H1 (cell line): Measurements from ENCODE around the gene DFFB. TPM values are rescaled to one million over a fixed set of nuclear protein-coding genes. Genes with fewer than 3 reads are reported as not detected.

ENCODE experiments used
- CTCF ChIA-PET: fragments of 300-600 bp; sonication (Branson Sonifier 250); formaldehyde crosslinking; loops from one replicate; lab custom pipeline; 2021; ENCODE audit not compliant: partially characterized antibody; lab: Charles Lee
- POLR2A ChIA-PET: fragments of 300-600 bp; sonication (Branson Sonifier 250); formaldehyde crosslinking; loops from one replicate; lab custom pipeline; 2021; ENCODE audit warnings: inconsistent platforms; ENCODE audit not compliant: partially characterized antibody; lab: Charles Lee
- DNase-seq, 2 experiments: peaks; one replicate each; pipeline versions ENCODE4 v3.0.0 to v3.0.0-alpha.2; 2010 to 2022; ENCODE audit warnings: low spot score in 2 of 2, low read depth in 1 of 2, mixed read lengths in 1 of 2
- FAIRE-seq: peaks from 2 replicates; lab custom pipeline; 2011; peaks lifted over from hg19 to GRCh38; lab: Jason Lieb, UNC
- H2AFZ ChIP-seq: 2 replicates; pipeline ENCODE4 v1.8.1; 2012; ENCODE audit warnings: low read length, inconsistent platforms
- H2AK5ac ChIP-seq: 2 replicates; pipeline ENCODE4 v1.6.1; 2013; ENCODE audit warnings: low read depth, low read length
- H2BK120ac ChIP-seq: replicated peaks from 2 replicates; pipeline ENCODE3; 2013; ENCODE audit warnings: low read depth, low read length, inconsistent platforms
- H2BK12ac ChIP-seq: 2 replicates; pipeline ENCODE4 v1.6.1; 2013; ENCODE audit warnings: low read depth, low read length
- H2BK15ac ChIP-seq: 2 replicates; pipeline ENCODE4 v1.6.1; 2013; ENCODE audit warnings: low read length
- H2BK20ac ChIP-seq: 2 replicates; pipeline ENCODE4 v1.6.1; 2013; ENCODE audit warnings: low read length
- H2BK5ac ChIP-seq: 2 replicates; pipeline ENCODE4 v1.6.1; 2013; ENCODE audit warnings: low read depth, low read length
- H3K14ac ChIP-seq: 2 replicates; pipeline ENCODE4 v1.6.1; 2013; ENCODE audit warnings: inconsistent platforms; ENCODE audit not compliant: insufficient read length
- H3K18ac ChIP-seq: 2 replicates; pipeline ENCODE4 v1.6.1; 2013; ENCODE audit warnings: low read length; ENCODE audit errors: extremely low read depth
- H3K23ac ChIP-seq: 2 replicates; pipeline ENCODE4 v1.6.1; 2013; ENCODE audit warnings: inconsistent platforms; ENCODE audit not compliant: insufficient read length
- H3K23me2 ChIP-seq: 2 replicates; pipeline ENCODE4 v1.6.1; 2013; ENCODE audit warnings: low read depth, low read length
- H3K27ac ChIP-seq: 2 replicates; pipeline ENCODE4 v1.6.1; 2011; ENCODE audit warnings: low read depth, low read length, inconsistent platforms
- H3K27me3 ChIP-seq, 4 experiments: replicated peaks in 1 of 4; 1 replicate in 1 of 4; 2 replicates in 3 of 4; pipeline versions ENCODE4 v1.6.1 to v1.8.1; 2011 to 2013; ENCODE audit warnings: low read length in 3 of 4, mild to moderate bottlenecking in 3 of 4, inconsistent platforms in 2 of 4, mixed read lengths in 2 of 4, moderate library complexity in 1 of 4; ENCODE audit not compliant: control insufficient read depth in 3 of 4, insufficient read depth in 3 of 4; ENCODE audit errors: extremely low read depth in 1 of 4
- H3K36me3 ChIP-seq, 4 experiments: 2 replicates each; pipeline versions ENCODE4 v1.6.1 to v1.8.1; 2011 to 2013; ENCODE audit warnings: mild to moderate bottlenecking in 4 of 4, low read length in 3 of 4, moderate library complexity in 2 of 4, control low read depth in 1 of 4, inconsistent platforms in 1 of 4; ENCODE audit not compliant: insufficient read depth in 4 of 4, control insufficient read depth in 2 of 4
- H3K4ac ChIP-seq: replicated peaks from 2 replicates; pipeline ENCODE3; 2013; ENCODE audit warnings: low read length, low read depth, mixed read lengths, inconsistent platforms; ENCODE audit not compliant: insufficient read length
- H3K4me1 ChIP-seq, 4 experiments: replicated peaks in 1 of 4; 1 replicate in 1 of 4; 2 replicates in 3 of 4; pipeline versions ENCODE4 v1.6.1 to v1.8.1; 2011 to 2013; ENCODE audit warnings: low read length in 3 of 4, inconsistent platforms in 2 of 4, mixed read lengths in 1 of 4; ENCODE audit not compliant: insufficient read depth in 4 of 4, control insufficient read depth in 3 of 4
- H3K4me2 ChIP-seq, 2 experiments: 2 replicates each; pipeline versions ENCODE4 v1.6.1 to v1.8.1; 2011 to 2013; ENCODE audit warnings: low read depth in 2 of 2, low read length in 2 of 2, control low read depth in 1 of 2, inconsistent platforms in 1 of 2, mild to moderate bottlenecking in 1 of 2; ENCODE audit not compliant: insufficient read depth in 1 of 2
- H3K4me3 ChIP-seq, 4 experiments: fragments of 200-600, 300-600 bp in 1 of 4; sonication (generic), shearing (Covaris generic), sonication (Bioruptor Twin) in 1 of 4; 2 replicates each; pipeline versions ENCODE4 v1.5.1 to v1.8.1; 2011 to 2016; ENCODE audit warnings: low read length in 4 of 4, low read depth in 3 of 4, control low read depth in 2 of 4, inconsistent platforms in 2 of 4, mild to moderate bottlenecking in 2 of 4, mixed read lengths in 1 of 4, moderate library complexity in 1 of 4; ENCODE audit not compliant: insufficient read depth in 2 of 4; ENCODE audit errors: extremely low read depth in 1 of 4
- H3K56ac ChIP-seq: replicated peaks from 2 replicates; pipeline ENCODE3; 2013; ENCODE audit warnings: low read depth, mild to moderate bottlenecking, mixed read lengths, low read length, inconsistent platforms; ENCODE audit not compliant: insufficient read length
- H3K79me1 ChIP-seq: 2 replicates; pipeline ENCODE4 v1.6.1; 2013; ENCODE audit warnings: low read depth, low read length, control low read depth
- H3K79me2 ChIP-seq, 2 experiments: 2 replicates each; pipeline versions ENCODE4 v1.6.1 to v1.8.1; 2012 to 2013; ENCODE audit warnings: low read length in 2 of 2, mild to moderate bottlenecking in 2 of 2, inconsistent platforms in 1 of 2; ENCODE audit not compliant: insufficient read depth in 2 of 2, control insufficient read depth in 1 of 2
- H3K9ac ChIP-seq, 4 experiments: replicated peaks in 1 of 4; 1 replicate in 1 of 4; 2 replicates in 3 of 4; pipeline versions ENCODE4 v1.6.1 to v1.8.1; 2011 to 2013; ENCODE audit warnings: low read depth in 3 of 4, low read length in 3 of 4, control low read depth in 2 of 4, mild to moderate bottlenecking in 2 of 4, moderate library complexity in 2 of 4, inconsistent platforms in 1 of 4; ENCODE audit errors: extremely low read depth in 1 of 4
- H3K9me3 ChIP-seq, 2 experiments: 2 replicates each; pipeline versions ENCODE4 v1.6.1 to v1.8.1; 2012 to 2013; ENCODE audit warnings: mild to moderate bottlenecking in 2 of 2, moderate library complexity in 2 of 2, control low read depth in 1 of 2, inconsistent platforms in 1 of 2, low read depth in 1 of 2, low read length in 1 of 2, mixed read lengths in 1 of 2; ENCODE audit not compliant: insufficient read depth in 2 of 2
- H4K20me1 ChIP-seq, 2 experiments: replicated peaks in 1 of 2; 2 replicates each; pipeline versions ENCODE3 to v1.8.1; 2011 to 2013; ENCODE audit warnings: inconsistent platforms in 2 of 2, low read length in 2 of 2, mild to moderate bottlenecking in 1 of 2; ENCODE audit not compliant: insufficient read depth in 2 of 2, control insufficient read depth in 1 of 2
- H4K5ac ChIP-seq: 2 replicates; pipeline ENCODE4 v1.6.1; 2013; ENCODE audit warnings: low read length, low read depth, mixed read lengths, inconsistent platforms; ENCODE audit not compliant: insufficient read length
- H4K8ac ChIP-seq: 2 replicates; pipeline ENCODE4 v1.8.0; 2013; ENCODE audit warnings: mild to moderate bottlenecking, moderate library complexity, low read length, inconsistent platforms; ENCODE audit not compliant: insufficient read depth; ENCODE audit errors: extremely low read depth
- H4K91ac ChIP-seq: replicated peaks from 2 replicates; pipeline ENCODE3; 2013; ENCODE audit warnings: low read length, mixed read lengths, inconsistent platforms; ENCODE audit not compliant: insufficient read length
- NRF1 ChIP-seq: IDR thresholded peaks from 2 replicates; pipeline ENCODE4 v1.6.1; 2011; ENCODE audit warnings: mild to moderate bottlenecking, low read depth, low read length, improper control_type of control experiment
- RAD21 ChIP-seq, 2 experiments: IDR thresholded peaks in 1 of 2; conservative IDR thresholded peaks in 1 of 2; 2 replicates each; pipeline ENCODE4 v1.6.1; 2011; ENCODE audit warnings: low read depth in 2 of 2, low read length in 2 of 2, improper control_type of control experiment in 1 of 2, inconsistent platforms in 1 of 2, mild to moderate bottlenecking in 1 of 2, moderate library complexity in 1 of 2
- RFX5 ChIP-seq: IDR thresholded peaks from 2 replicates; pipeline ENCODE4 v1.6.1; 2011; ENCODE audit warnings: low read depth, low read length, improper control_type of control experiment, borderline replicate concordance
- SP4 ChIP-seq: IDR thresholded peaks from 2 replicates; pipeline ENCODE4 v1.6.1; 2012; ENCODE audit warnings: low read length, inconsistent platforms
- SRF ChIP-seq: IDR thresholded peaks from 2 replicates; pipeline ENCODE4 v1.6.1; 2011; ENCODE audit warnings: mild to moderate bottlenecking, low read depth, low read length, moderate library complexity
- YY1 ChIP-seq: IDR thresholded peaks from 2 replicates; pipeline ENCODE4 v1.6.1; 2011; ENCODE audit warnings: low read depth, mild to moderate bottlenecking, low read length
- WGBS, 2 experiments: shearing (Covaris generic) in 1 of 2; methylation state at CpG; one replicate each; pipeline versions ENCODE4 v1.1.6 to v1.1.7; 2013 to 2015; ENCODE audit warnings: low lambda C conversion rate in 2 of 2, mixed read lengths in 2 of 2, inconsistent platforms in 1 of 2, low coverage in 1 of 2, missing lambda C conversion rate in 1 of 2; ENCODE audit not compliant: insufficient replicate concordance in 2 of 2, insufficient coverage in 1 of 2, insufficient read length in 1 of 2; ENCODE audit errors: extremely low coverage in 1 of 2, missing lambda C conversion rate in 1 of 2; 5-methylcytosine and 5-hydroxymethylcytosine counted together
- polyA plus RNA-seq, 7 experiments: library from polyadenylated mRNA; depleted of rRNA in 3 of 7; stranded (reverse) in 5 of 7; unstranded in 2 of 7; fragments of >200 nt in 5 of 7; fragments of 200-250 nt in 2 of 7; gene quantifications; 1 replicate in 5 of 7; 2 replicates in 1 of 7; 4 replicates in 1 of 7; pipeline versions ENCODE4 v1.2.1 to v1.2.3, GENCODE V29; 2011 to 2013; ENCODE audit warnings: missing spikeins in 2 of 7, mixed read lengths in 2 of 7
- total RNA-seq: library from RNA; stranded (reverse); fragmentation: NEBNext Ultra II Directional; extraction: Animal tissue kit (Norgen Biotek cat#: 25700); gene quantifications from 2 replicates; pipeline ENCODE4 v1.2.1, GENCODE V29; 2021
- TF ChIP-seq, protein P1 (sequence below): IDR thresholded peaks from 2 replicates; pipeline ENCODE4 v1.6.1; 2012; ENCODE audit warnings: inconsistent platforms
- TF ChIP-seq, protein P2 (sequence below), 3 experiments: IDR thresholded peaks; 1 replicate in 2 of 3; 2 replicates in 1 of 3; pipeline versions ENCODE4 v1.5.1 to v1.6.1; 2011; ENCODE audit warnings: low read length in 3 of 3, mild to moderate bottlenecking in 3 of 3, inconsistent platforms in 2 of 3, low read depth in 1 of 3, moderate library complexity in 1 of 3; ENCODE audit not compliant: insufficient read depth in 1 of 3; ENCODE audit errors: control extremely low read depth in 1 of 3

Gene DFFB
- total and polyA plus RNA-seq, 2 of the 8 experiments (the other 6 are each of a cell fraction or from before 2014, with no cell fraction given) = 8.6 to 11.9 TPM

DNA sequence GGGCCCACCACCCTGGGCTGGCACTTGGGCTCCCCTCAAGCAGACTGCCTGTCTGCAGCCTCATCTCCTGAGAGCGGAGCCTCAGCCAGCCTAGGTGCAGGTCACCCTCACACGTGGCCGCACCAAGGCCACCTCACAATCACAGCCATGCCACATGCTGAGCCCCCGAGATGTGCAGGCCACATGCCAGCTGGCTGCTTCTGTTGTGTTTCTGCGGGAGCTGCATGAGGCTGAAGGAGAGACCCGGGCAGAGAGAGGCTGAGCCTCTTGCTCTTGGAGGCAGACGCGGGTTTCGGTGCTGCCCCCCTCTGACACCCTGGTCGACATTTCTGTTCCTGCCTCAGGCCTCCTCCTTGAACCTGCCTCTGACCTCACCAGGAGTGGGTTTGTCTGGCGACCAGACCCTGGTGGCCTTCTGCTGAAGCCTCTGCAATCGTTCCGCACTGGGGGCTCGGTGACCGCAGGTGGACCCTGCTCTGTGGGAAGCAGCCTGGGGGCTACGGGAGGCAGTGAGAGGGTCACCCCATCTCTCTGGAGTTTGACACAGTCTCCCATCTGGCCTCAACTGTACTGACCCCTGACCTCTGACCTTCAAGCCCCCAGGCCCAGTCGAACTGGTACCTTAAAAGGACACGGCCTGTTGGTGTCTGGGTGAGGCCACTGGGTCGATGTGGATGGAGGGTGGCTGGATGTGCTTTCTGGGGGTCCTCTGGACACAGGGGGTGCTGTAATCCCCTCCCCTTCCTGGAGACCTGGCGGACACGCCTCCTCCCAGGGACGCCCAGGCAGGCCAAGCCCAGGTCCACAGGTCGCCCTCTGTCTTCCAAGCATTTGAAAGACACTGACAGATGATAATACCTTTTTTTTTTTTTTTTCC is 55.8 kb downstream of the DFFB start:
- H3K9ac ChIP-seq = no peak overlapping the region
- no peaks in the 10 kb centered on the region for H3K79me1 ChIP-seq
- FAIRE-seq (no peak), DNase-seq (no peak)
- H4K8ac ChIP-seq = no peak overlapping the region; the same call in 1 of the 2 replicates
- no peak overlapping the region for H3K4ac ChIP-seq
- H2BK15ac ChIP-seq = peak overlapping the region; percentile 61; the same call in 1 of the 2 replicates
- H3K4me3 ChIP-seq = no peak overlapping the region
- H2AFZ ChIP-seq = no peak overlapping the region
- no peaks in the 10 kb centered on the region; the same call in 1 of the 2 replicates for H3K23me2 ChIP-seq
- H3K14ac ChIP-seq = no peak overlapping the region
- H3K9me3 ChIP-seq = peaks cover 4% of the 10 kb centered on the region in 2 experiments; a peak in 2 of 4 replicates
- peaks cover 0 to 8% (median 4%) of the 10 kb centered on the region in 4 experiments; a peak in 3 of 7 replicates for H3K4me1 ChIP-seq
- 91% methylated on average over 22 of the region's 23 CpGs; no CpG with 5 or more reads in 1 of the 2 experiments for WGBS, 2 experiments
- no peak overlapping the region for H2BK120ac ChIP-seq
- no peaks in the 10 kb centered on the region; a peak in 1 of 7 replicates for H3K27me3 ChIP-seq
- peak overlapping the region; percentile 1 for H4K91ac ChIP-seq
- H4K5ac ChIP-seq = no peak overlapping the region
- no peak overlapping the region for H3K27ac ChIP-seq
- H3K79me2 ChIP-seq = no peaks in the 10 kb centered on the region
- peak overlapping the region; percentile 22; the same call in 1 of the 2 replicates for H3K18ac ChIP-seq
- H3K36me3 ChIP-seq = no peaks in the 10 kb centered on the region
- ChIA-PET POLR2A (no interaction called here), CTCF (interaction anchor here (0.8 kb wide), 1 partner anchor 9 kb away, joined by 6 read pairs; no protein-coding TSS in a partner anchor)
- H2BK20ac ChIP-seq = no peak overlapping the region
- H3K23ac ChIP-seq = no peak overlapping the region
- H2BK5ac ChIP-seq = peak overlapping the region; percentile 52; the same call in 1 of the 2 replicates
- no peak overlapping the region for H3K4me2 ChIP-seq
- H4K20me1 ChIP-seq = no peaks in the 10 kb centered on the region
- no peak overlapping the region for H3K56ac ChIP-seq
- H2AK5ac ChIP-seq = no peak overlapping the region
- peak overlapping the region; percentile 50; the same call in 1 of the 2 replicates for H2BK12ac ChIP-seq
- TF ChIP-seq RFX5 = no peak
- TF ChIP-seq SRF = no peak
- no peak for TF ChIP-seq NRF1
- TF ChIP-seq, protein P1, sequence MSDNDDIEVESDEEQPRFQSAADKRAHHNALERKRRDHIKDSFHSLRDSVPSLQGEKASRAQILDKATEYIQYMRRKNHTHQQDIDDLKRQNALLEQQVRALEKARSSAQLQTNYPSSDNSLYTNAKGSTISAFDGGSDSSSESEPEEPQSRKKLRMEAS = no peak
- TF ChIP-seq, protein P2, sequence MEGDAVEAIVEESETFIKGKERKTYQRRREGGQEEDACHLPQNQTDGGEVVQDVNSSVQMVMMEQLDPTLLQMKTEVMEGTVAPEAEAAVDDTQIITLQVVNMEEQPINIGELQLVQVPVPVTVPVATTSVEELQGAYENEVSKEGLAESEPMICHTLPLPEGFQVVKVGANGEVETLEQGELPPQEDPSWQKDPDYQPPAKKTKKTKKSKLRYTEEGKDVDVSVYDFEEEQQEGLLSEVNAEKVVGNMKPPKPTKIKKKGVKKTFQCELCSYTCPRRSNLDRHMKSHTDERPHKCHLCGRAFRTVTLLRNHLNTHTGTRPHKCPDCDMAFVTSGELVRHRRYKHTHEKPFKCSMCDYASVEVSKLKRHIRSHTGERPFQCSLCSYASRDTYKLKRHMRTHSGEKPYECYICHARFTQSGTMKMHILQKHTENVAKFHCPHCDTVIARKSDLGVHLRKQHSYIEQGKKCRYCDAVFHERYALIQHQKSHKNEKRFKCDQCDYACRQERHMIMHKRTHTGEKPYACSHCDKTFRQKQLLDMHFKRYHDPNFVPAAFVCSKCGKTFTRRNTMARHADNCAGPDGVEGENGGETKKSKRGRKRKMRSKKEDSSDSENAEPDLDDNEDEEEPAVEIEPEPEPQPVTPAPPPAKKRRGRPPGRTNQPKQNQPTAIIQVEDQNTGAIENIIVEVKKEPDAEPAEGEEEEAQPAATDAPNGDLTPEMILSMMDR (IDR thresholded peaks at IDR 0.05; ENCODE audit: control extremely low read depth in 1 of 3, insufficient read depth in 1 of 3, low read depth in 1 of 3, low read length in 3 of 3) = peak in 2 of 3 experiments; percentile 22 to 34; a peak in 2 of 4 replicates
- TF ChIP-seq RAD21 (IDR thresholded peaks at IDR 0.05 in 1 of 2, conservative IDR thresholded peaks at IDR 0.05 in 1 of 2; ENCODE audit: low read depth in 2 of 2, low read length in 2 of 2) = peak in 1 of 2 experiments; percentile 34; a peak in 3 of 4 replicates
- no peak for TF ChIP-seq YY1
- no peak for TF ChIP-seq SP4
